ENCODE data around the gene SYCP3. TPM values are rescaled to one million over a fixed set of nuclear protein-coding genes. Genes with fewer than 3 reads are reported as not detected.

Gene SYCP3
- polyA plus RNA-seq, 1 of the 3 experiments (the other 2 are of a cell fraction) = 0.07 TPM

DNA sequence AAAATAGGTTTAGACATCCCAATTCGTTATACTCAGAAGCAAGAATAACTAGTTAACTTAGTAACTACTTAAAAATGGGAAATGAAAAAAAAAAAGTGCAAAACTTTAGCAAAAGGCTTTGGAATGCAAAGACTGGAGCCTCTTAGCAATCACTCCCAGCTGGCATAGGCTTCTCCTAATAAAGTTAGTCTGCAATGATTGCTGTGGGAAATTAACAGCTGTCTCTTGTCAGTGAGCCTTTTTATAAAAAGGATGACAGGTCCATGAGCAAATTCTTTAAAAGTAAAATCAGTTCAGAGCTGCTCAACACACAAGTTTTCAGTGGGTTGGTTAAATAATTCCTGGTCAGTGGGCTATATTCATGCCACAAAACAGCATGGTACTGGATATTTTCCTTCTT lies 7.4 kb upstream of the SYCP3 start:
- peaks cover 0 to 7% of the 10 kb centered on the region in 2 experiments; a peak in 2 of 4 replicates for H3K4me1 ChIP-seq (ENCODE audit: control insufficient read depth in 1 of 2, insufficient read depth in 2 of 2, low read depth in 1 of 2, low read length in 1 of 2)
- H3K4me3 ChIP-seq (ENCODE audit: low read depth in 2 of 2, low read length in 1 of 2) = no peak overlapping the region
- H4K20me1 ChIP-seq (ENCODE audit: insufficient read depth) = no peaks in the 10 kb centered on the region
- no peaks in the 10 kb centered on the region for H3K79me2 ChIP-seq (ENCODE audit: insufficient read depth)
- H3K9me2 ChIP-seq = no peaks in the 10 kb centered on the region
- H3K9me3 ChIP-seq = no peaks in the 10 kb centered on the region
- no peaks in the 10 kb centered on the region for H3F3A ChIP-seq (replicated peaks; ENCODE audit: insufficient read depth)
- 46% methylated on average over 1 of the region's 1 CpG for WGBS (ENCODE audit: low lambda C conversion rate)
- H3K9ac ChIP-seq = no peak overlapping the region
- no peak overlapping the region for H2AFZ ChIP-seq (ENCODE audit: low read depth)
- TF ChIP-seq TCF12 (IDR thresholded peaks at IDR 0.05) (peak; percentile 7; the same call in 1 of the 2 replicates), EP300 (IDR thresholded peaks at IDR 0.05; ENCODE audit: borderline replicate concordance in 1 of 2, low read depth in 1 of 2, low read length in 1 of 2) (0 out of 4 replicates have a peak, but pooled peaks of 1 of the 2 experiments have one; percentile 14)
- TF ChIP-seq, protein P1, sequence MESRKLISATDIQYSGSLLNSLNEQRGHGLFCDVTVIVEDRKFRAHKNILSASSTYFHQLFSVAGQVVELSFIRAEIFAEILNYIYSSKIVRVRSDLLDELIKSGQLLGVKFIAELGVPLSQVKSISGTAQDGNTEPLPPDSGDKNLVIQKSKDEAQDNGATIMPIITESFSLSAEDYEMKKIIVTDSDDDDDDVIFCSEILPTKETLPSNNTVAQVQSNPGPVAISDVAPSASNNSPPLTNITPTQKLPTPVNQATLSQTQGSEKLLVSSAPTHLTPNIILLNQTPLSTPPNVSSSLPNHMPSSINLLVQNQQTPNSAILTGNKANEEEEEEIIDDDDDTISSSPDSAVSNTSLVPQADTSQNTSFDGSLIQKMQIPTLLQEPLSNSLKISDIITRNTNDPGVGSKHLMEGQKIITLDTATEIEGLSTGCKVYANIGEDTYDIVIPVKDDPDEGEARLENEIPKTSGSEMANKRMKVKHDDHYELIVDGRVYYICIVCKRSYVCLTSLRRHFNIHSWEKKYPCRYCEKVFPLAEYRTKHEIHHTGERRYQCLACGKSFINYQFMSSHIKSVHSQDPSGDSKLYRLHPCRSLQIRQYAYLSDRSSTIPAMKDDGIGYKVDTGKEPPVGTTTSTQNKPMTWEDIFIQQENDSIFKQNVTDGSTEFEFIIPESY (IDR thresholded peaks at IDR 0.05; ENCODE audit: borderline replicate concordance, low read depth) = no peak
- peaks cover 25 to 34% of the 10 kb centered on the region in 2 experiments for H3K36me3 ChIP-seq (replicated peaks in 1 of 2; ENCODE audit: control insufficient read depth in 1 of 2, insufficient read depth in 2 of 2, low read length in 1 of 2)
- DNase-seq = no peak
- ChIA-PET POLR2A (no interaction called here), CTCF (interaction anchor here (0.8 to 3.7 kb wide), 5 partner anchors 13 to 1802 kb away, joined by 3 to 18 read pairs (median 4); no protein-coding TSS in a partner anchor)
- H3K27ac ChIP-seq (ENCODE audit: low read depth in 2 of 2, low read length in 1 of 2) = no peak overlapping the region
- no peak overlapping the region for H3K4me2 ChIP-seq
- no peaks in the 10 kb centered on the region for H3K27me3 ChIP-seq (ENCODE audit: insufficient read depth)

DNA sequence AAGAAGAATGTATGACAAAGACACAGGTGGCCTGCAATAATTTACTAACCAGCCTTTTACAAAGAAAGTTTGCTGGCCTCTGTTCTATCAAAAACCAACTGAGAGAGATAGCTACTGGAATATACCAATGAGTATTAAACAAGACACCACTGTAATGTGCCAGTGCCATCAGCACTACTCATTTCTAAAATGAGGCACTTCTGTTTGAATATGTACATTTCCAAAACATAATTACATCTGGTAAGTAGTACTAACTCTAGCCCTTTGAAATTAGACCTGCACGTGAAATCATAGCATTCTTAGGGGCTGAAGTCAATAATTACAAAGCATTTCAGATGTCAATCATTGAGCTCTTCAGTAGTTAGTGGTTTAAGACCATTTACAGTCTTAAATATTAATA lies 6.9 kb upstream of the SYCP3 start:
- H3F3A ChIP-seq (replicated peaks; ENCODE audit: insufficient read depth) = no peaks in the 10 kb centered on the region

More for the DNA sequence above, 6.9 kb upstream of the SYCP3 start:
- TF ChIP-seq MXI1 (IDR thresholded peaks at IDR 0.05; ENCODE audit: low read depth, low read length) = no peak
- TF ChIP-seq, protein P2, sequence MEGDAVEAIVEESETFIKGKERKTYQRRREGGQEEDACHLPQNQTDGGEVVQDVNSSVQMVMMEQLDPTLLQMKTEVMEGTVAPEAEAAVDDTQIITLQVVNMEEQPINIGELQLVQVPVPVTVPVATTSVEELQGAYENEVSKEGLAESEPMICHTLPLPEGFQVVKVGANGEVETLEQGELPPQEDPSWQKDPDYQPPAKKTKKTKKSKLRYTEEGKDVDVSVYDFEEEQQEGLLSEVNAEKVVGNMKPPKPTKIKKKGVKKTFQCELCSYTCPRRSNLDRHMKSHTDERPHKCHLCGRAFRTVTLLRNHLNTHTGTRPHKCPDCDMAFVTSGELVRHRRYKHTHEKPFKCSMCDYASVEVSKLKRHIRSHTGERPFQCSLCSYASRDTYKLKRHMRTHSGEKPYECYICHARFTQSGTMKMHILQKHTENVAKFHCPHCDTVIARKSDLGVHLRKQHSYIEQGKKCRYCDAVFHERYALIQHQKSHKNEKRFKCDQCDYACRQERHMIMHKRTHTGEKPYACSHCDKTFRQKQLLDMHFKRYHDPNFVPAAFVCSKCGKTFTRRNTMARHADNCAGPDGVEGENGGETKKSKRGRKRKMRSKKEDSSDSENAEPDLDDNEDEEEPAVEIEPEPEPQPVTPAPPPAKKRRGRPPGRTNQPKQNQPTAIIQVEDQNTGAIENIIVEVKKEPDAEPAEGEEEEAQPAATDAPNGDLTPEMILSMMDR (IDR thresholded peaks at IDR 0.05) = no peak
- no peak overlapping the region for H3K4me2 ChIP-seq
- DNase-seq = no peak
- H3K4me1 ChIP-seq (ENCODE audit: control insufficient read depth in 1 of 2, insufficient read depth in 2 of 2, low read depth in 1 of 2, low read length in 1 of 2) = peaks cover 0 to 7% of the 10 kb centered on the region in 2 experiments; a peak in 2 of 4 replicates
- no peak overlapping the region for H2AFZ ChIP-seq (ENCODE audit: low read depth)
- no peaks in the 10 kb centered on the region for H3K9me3 ChIP-seq
- no peak overlapping the region for H3K4me3 ChIP-seq (ENCODE audit: low read depth in 2 of 2, low read length in 1 of 2)
- ChIA-PET POLR2A (no interaction called here), CTCF (interaction anchor here (0.8 to 3.7 kb wide), 5 partner anchors 13 to 1802 kb away, joined by 3 to 18 read pairs (median 4); no protein-coding TSS in a partner anchor)
- H3K9ac ChIP-seq = no peak overlapping the region
- H3K36me3 ChIP-seq (replicated peaks in 1 of 2; ENCODE audit: control insufficient read depth in 1 of 2, insufficient read depth in 2 of 2, low read length in 1 of 2) = peaks cover 22 to 32% of the 10 kb centered on the region in 2 experiments
- no peak overlapping the region for H3K27ac ChIP-seq (ENCODE audit: low read depth in 2 of 2, low read length in 1 of 2)
- no peaks in the 10 kb centered on the region for H4K20me1 ChIP-seq (ENCODE audit: insufficient read depth)
- 95% methylated on average over 1 of the region's 1 CpG for WGBS (ENCODE audit: low lambda C conversion rate)
- no peaks in the 10 kb centered on the region for H3K79me2 ChIP-seq (ENCODE audit: insufficient read depth)
- H3K9me2 ChIP-seq = no peaks in the 10 kb centered on the region
- no peaks in the 10 kb centered on the region for H3K27me3 ChIP-seq (ENCODE audit: insufficient read depth)

Data from SK-N-SH (cell line).